Stimulated activated CD8-positive, alpha-beta memory T cell treated with anti-CD3 and anti-CD28 coated beads, Interleukin-4, amount 100 ng/mL, for 4 hours (primary cell): ENCODE results near the gene SLC24A3.

Source experiments
- DNase-seq, 2 donors: peaks; one replicate each; pipeline ENCODE4 v3.0.0-alpha.2; 2020; ENCODE audit warnings: low read depth in 2 of 2, low spot score in 1 of 2

SLC24A3 gene

GRCh38 chr20:19269737-19270340 is 57.4 kb downstream of the SLC24A3 start:
- no peak for DNase-seq

GRCh38 chr20:19271879-19272651 is 59.6 kb downstream of the SLC24A3 start:
- no peak for DNase-seq

GRCh38 chr20:19272976-19273654 is 60.7 kb downstream of the SLC24A3 start:
- DNase-seq: no peak

- DNase-seq: no peak
Measured at GRCh38 chr20:19274001-19274400, 61.6 kb downstream of the SLC24A3 start.

- no peak for DNase-seq
Measured at GRCh38 chr20:19274412-19275015, 62.1 kb downstream of the SLC24A3 start.

GRCh38 chr20:19275038-19275629 is 62.7 kb downstream of the SLC24A3 start:
- DNase-seq: no peak

- DNase-seq: no peak
Measured at GRCh38 chr20:19275630-19276071, 63.2 kb downstream of the SLC24A3 start.

GRCh38 chr20:19277381-19277780 is 64.9 kb downstream of the SLC24A3 start:
- no peak for DNase-seq

- DNase-seq: no peak
Measured at GRCh38 chr20:19283490-19284025, 71.1 kb downstream of the SLC24A3 start.

- no peak for DNase-seq
Measured at GRCh38 chr20:19284400-19285178, 72.1 kb downstream of the SLC24A3 start.

- no peak for DNase-seq
Measured at GRCh38 chr20:19285436-19285835, 73.0 kb downstream of the SLC24A3 start.

GRCh38 chr20:19288061-19288460 is 75.6 kb downstream of the SLC24A3 start:
- DNase-seq: no peak

- DNase-seq: no peak
Measured at GRCh38 chr20:19288636-19289035, 76.2 kb downstream of the SLC24A3 start.

GRCh38 chr20:19289451-19289850 is 77.0 kb downstream of the SLC24A3 start:
- DNase-seq: no peak

GRCh38 chr20:19291024-19291817 is 78.8 kb downstream of the SLC24A3 start:
- DNase-seq: no peak

- DNase-seq: no peak
Measured at GRCh38 chr20:19291818-19292132, 79.3 kb downstream of the SLC24A3 start.

- no peak for DNase-seq
Measured at GRCh38 chr20:19292254-19292653, 79.8 kb downstream of the SLC24A3 start.

GRCh38 chr20:19295076-19295475 is 82.6 kb downstream of the SLC24A3 start:
- DNase-seq: no peak

- no peak for DNase-seq
Measured at GRCh38 chr20:19298652-19299051, 86.2 kb downstream of the SLC24A3 start.

GRCh38 chr20:19300395-19300794 is 88.0 kb downstream of the SLC24A3 start:
- no peak for DNase-seq
